ENCODE results near the gene NWD2. TPM values are rescaled to one million over a fixed set of nuclear protein-coding genes. Genes with fewer than 3 reads are reported as not detected.

Gene NWD2
- polyA plus RNA-seq, 1 donor from 2014 or later: 0.06 TPM

- no peak overlapping the region for H3K4me3 ChIP-seq (ENCODE audit: low read length)
- H4K20me1 ChIP-seq (ENCODE audit: insufficient read depth): no peaks in the 10 kb centered on the region
- H3K27ac ChIP-seq (ENCODE audit: low read length): no peak overlapping the region
- no peaks in the 10 kb centered on the region for H3K9me3 ChIP-seq (ENCODE audit: low read length)
- H3K9ac ChIP-seq (ENCODE audit: low read length): no peak overlapping the region
- H3K79me2 ChIP-seq (replicated peaks; ENCODE audit: insufficient read depth, low read length): no peaks in the 10 kb centered on the region
- H3K36me3 ChIP-seq (ENCODE audit: insufficient read depth, low read length): no peaks in the 10 kb centered on the region
- H3K4me2 ChIP-seq (ENCODE audit: low read length): no peak overlapping the region
- H3K9me2 ChIP-seq (ENCODE audit: insufficient read depth, low read length): no peaks in the 10 kb centered on the region
- no peaks in the 10 kb centered on the region for H3K27me3 ChIP-seq (ENCODE audit: insufficient read depth, low read depth, low read length)
- H2AFZ ChIP-seq (ENCODE audit: low read depth, low read length): no peak overlapping the region
- TF ChIP-seq, protein P1, sequence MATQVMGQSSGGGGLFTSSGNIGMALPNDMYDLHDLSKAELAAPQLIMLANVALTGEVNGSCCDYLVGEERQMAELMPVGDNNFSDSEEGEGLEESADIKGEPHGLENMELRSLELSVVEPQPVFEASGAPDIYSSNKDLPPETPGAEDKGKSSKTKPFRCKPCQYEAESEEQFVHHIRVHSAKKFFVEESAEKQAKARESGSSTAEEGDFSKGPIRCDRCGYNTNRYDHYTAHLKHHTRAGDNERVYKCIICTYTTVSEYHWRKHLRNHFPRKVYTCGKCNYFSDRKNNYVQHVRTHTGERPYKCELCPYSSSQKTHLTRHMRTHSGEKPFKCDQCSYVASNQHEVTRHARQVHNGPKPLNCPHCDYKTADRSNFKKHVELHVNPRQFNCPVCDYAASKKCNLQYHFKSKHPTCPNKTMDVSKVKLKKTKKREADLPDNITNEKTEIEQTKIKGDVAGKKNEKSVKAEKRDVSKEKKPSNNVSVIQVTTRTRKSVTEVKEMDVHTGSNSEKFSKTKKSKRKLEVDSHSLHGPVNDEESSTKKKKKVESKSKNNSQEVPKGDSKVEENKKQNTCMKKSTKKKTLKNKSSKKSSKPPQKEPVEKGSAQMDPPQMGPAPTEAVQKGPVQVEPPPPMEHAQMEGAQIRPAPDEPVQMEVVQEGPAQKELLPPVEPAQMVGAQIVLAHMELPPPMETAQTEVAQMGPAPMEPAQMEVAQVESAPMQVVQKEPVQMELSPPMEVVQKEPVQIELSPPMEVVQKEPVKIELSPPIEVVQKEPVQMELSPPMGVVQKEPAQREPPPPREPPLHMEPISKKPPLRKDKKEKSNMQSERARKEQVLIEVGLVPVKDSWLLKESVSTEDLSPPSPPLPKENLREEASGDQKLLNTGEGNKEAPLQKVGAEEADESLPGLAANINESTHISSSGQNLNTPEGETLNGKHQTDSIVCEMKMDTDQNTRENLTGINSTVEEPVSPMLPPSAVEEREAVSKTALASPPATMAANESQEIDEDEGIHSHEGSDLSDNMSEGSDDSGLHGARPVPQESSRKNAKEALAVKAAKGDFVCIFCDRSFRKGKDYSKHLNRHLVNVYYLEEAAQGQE (IDR thresholded peaks at IDR 0.05; ENCODE audit: borderline replicate concordance): no peak
- TF ChIP-seq POLR2AphosphoS5 (IDR thresholded peaks at IDR 0.05) (no peak), RAD21 (conservative IDR thresholded peaks at IDR 0.05) (no peak), SMC3 (conservative IDR thresholded peaks at IDR 0.05; ENCODE audit: poor library complexity) (no peak)
- TF ChIP-seq, protein P2, sequence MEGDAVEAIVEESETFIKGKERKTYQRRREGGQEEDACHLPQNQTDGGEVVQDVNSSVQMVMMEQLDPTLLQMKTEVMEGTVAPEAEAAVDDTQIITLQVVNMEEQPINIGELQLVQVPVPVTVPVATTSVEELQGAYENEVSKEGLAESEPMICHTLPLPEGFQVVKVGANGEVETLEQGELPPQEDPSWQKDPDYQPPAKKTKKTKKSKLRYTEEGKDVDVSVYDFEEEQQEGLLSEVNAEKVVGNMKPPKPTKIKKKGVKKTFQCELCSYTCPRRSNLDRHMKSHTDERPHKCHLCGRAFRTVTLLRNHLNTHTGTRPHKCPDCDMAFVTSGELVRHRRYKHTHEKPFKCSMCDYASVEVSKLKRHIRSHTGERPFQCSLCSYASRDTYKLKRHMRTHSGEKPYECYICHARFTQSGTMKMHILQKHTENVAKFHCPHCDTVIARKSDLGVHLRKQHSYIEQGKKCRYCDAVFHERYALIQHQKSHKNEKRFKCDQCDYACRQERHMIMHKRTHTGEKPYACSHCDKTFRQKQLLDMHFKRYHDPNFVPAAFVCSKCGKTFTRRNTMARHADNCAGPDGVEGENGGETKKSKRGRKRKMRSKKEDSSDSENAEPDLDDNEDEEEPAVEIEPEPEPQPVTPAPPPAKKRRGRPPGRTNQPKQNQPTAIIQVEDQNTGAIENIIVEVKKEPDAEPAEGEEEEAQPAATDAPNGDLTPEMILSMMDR (IDR thresholded peaks at IDR 0.05; ENCODE audit: poor library complexity, severe bottlenecking): no peak
- no peaks in the 10 kb centered on the region for H3F3A ChIP-seq (ENCODE audit: insufficient read depth, low read length, poor library complexity, severe bottlenecking)
Observed at GRCh38 chr4:37436546-37436945, 192.0 kb downstream of the NWD2 start.

DNA sequence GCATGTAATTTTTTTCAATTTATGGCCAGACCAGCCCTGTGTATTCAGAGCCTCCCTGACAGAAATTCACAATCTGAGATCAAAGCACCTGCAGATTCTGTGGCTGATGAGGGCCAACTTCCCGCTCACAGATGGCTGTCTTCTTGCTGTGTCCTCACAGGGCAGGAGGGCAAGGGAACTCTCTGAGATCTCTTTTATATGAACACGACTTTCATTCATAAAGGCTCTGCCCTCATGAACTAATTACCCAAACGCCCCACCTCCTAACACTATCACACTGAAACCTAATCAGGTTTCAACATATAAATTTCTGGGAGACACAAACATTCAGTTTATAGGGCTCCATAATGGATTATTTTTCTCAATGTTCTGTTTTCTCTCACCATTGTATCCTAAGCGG is 192.6 kb downstream of the NWD2 start:
- no peaks in the 10 kb centered on the region for H3F3A ChIP-seq (ENCODE audit: insufficient read depth, low read length, poor library complexity, severe bottlenecking)
- no peaks in the 10 kb centered on the region for H4K20me1 ChIP-seq (ENCODE audit: insufficient read depth)
- no peaks in the 10 kb centered on the region for H3K27me3 ChIP-seq (ENCODE audit: insufficient read depth, low read depth, low read length)
- H2AFZ ChIP-seq (ENCODE audit: low read depth, low read length): no peak overlapping the region
- H3K4me2 ChIP-seq (ENCODE audit: low read length): no peak overlapping the region
- H3K4me3 ChIP-seq (ENCODE audit: low read length): no peak overlapping the region
- H3K79me2 ChIP-seq (replicated peaks; ENCODE audit: insufficient read depth, low read length): no peaks in the 10 kb centered on the region
- H3K9me2 ChIP-seq (ENCODE audit: insufficient read depth, low read length): no peaks in the 10 kb centered on the region
- no peak overlapping the region for H3K27ac ChIP-seq (ENCODE audit: low read length)
- H3K36me3 ChIP-seq (ENCODE audit: insufficient read depth, low read length): no peaks in the 10 kb centered on the region
- TF ChIP-seq, protein P1 (IDR thresholded peaks at IDR 0.05; ENCODE audit: borderline replicate concordance): no peak
- no peak for TF ChIP-seq EZH2 (IDR thresholded peaks at IDR 0.05; ENCODE audit: borderline replicate concordance, insufficient read depth, low read length, poor library complexity, severe bottlenecking)
- TF ChIP-seq EP300 (conservative IDR thresholded peaks at IDR 0.05; ENCODE audit: poor library complexity, severe bottlenecking): no peak
- no peak for TF ChIP-seq SMC3 (conservative IDR thresholded peaks at IDR 0.05; ENCODE audit: poor library complexity)
- no peak for TF ChIP-seq TAF1 (IDR thresholded peaks at IDR 0.05; ENCODE audit: low read depth)
- TF ChIP-seq MXI1 (conservative IDR thresholded peaks at IDR 0.05; ENCODE audit: poor library complexity, severe bottlenecking): no peak
- TF ChIP-seq, protein P2 (IDR thresholded peaks at IDR 0.05; ENCODE audit: poor library complexity, severe bottlenecking): no peak
- TF ChIP-seq POLR2AphosphoS5 (IDR thresholded peaks at IDR 0.05): no peak
- TF ChIP-seq RAD21 (conservative IDR thresholded peaks at IDR 0.05): no peak
- no peak overlapping the region for H3K9ac ChIP-seq (ENCODE audit: low read length)
- no peaks in the 10 kb centered on the region for H3K9me3 ChIP-seq (ENCODE audit: low read length)
